ENCODE results near the gene CCL24. TPM values are rescaled to one million over a fixed set of nuclear protein-coding genes. Genes with fewer than 3 reads are reported as not detected.
A peak's percentile ranks its signal among the peaks of the same experiment; 100 is the strongest.
"Not testable (repeated sequence)": the region's sequence is repeated elsewhere in the genome, so short reads cannot be mapped to it uniquely, and the experiment has no call there.

CCL24 gene
- total RNA-seq, 4 donors from 2014 or later: 2.2 to 3.9 (median 2.9) TPM; not detected in 1

DNA sequence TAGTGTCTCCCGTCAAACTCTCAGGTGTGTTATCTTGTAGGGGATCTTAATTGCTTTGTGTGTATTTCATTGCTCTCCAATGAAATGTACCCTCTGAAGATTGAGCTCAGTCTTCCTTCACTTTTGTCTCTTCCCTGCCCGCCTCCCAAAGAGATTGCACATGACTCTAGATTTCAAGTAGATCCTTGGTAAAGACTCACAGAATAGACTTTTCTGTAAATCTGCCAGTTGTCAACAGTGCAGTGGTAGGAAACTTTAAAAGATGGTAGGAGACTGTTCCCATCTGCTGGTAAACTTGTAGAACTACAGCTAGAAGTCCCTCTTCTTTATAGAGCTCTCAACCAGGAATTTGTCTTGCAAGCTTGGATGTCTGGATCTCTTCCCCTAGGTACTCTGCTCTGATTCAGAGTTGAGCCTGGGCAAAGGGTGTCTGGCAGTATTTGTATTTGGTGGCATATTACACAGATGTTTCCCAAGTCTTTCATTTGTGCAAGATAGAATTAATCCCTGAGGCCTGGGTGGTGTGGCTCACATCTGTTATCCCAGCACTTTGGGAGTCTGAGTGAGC, 51.2 kb downstream of the CCL24 start:
- intact Hi-C loops (cut with DNase I): no loop called here
- WGBS, 2 donors: 23 to 25% methylated on average over 2 of the region's 2 CpGs
- no peak for DNase-seq
- Histone ChIP-seq H3K4me3 (no peak overlapping the region), H3K36me3 (no peaks in the 10 kb centered on the region), H3K27ac (no peak overlapping the region), H3K27me3 (no peaks in the 10 kb centered on the region), H3K4me1 (peaks cover 0 to 5% (median 0%) of the 10 kb centered on the region in 3 donors), H3K9me3 (no peaks in the 10 kb centered on the region)
- TF ChIP-seq, protein P1, sequence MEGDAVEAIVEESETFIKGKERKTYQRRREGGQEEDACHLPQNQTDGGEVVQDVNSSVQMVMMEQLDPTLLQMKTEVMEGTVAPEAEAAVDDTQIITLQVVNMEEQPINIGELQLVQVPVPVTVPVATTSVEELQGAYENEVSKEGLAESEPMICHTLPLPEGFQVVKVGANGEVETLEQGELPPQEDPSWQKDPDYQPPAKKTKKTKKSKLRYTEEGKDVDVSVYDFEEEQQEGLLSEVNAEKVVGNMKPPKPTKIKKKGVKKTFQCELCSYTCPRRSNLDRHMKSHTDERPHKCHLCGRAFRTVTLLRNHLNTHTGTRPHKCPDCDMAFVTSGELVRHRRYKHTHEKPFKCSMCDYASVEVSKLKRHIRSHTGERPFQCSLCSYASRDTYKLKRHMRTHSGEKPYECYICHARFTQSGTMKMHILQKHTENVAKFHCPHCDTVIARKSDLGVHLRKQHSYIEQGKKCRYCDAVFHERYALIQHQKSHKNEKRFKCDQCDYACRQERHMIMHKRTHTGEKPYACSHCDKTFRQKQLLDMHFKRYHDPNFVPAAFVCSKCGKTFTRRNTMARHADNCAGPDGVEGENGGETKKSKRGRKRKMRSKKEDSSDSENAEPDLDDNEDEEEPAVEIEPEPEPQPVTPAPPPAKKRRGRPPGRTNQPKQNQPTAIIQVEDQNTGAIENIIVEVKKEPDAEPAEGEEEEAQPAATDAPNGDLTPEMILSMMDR (IDR thresholded peaks at IDR 0.05): peak; percentile 55 to 80 (median 72)
- no peak for TF ChIP-seq POLR2A (IDR thresholded peaks at IDR 0.05)

DNA sequence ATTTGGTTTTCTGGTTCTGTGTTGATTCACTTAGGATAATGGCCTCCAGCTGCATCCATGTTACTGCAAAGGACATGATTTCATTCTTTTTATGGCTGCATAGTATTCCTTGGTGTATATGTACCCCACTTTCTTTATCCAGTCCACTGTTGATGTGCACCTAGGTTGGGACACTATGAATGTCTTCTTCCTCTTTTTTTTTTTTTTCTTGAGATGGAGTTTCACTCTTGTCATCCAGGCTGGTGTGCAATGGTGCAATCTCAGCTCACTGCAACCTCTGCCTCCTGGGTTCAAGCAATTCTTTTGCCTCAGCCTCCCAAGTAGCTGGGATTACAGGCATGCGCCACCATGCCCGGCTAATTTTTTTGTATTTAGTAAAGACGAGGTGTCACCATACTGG, 51.8 kb downstream of the CCL24 start:
- H3K27ac ChIP-seq; H3K36me3 ChIP-seq; H3K4me3 ChIP-seq; intact Hi-C loops (cut with DNase I); H3K9me3 ChIP-seq; DNase-seq; H3K4me1 ChIP-seq; H3K27me3 ChIP-seq: not testable (repeated sequence)
- 47 to 65% methylated on average over 3 of the region's 3 CpGs for WGBS, 2 donors

Other genes starting within 250 kb of the CCL24 start
- 1 to 10 TPM; 3.2 to 9.5 (median 6.4) TPM for gene HIP1, start 74.9 kb downstream of the CCL24 start, total RNA-seq
- gene CCL26, start 41.6 kb downstream of the CCL24 start, total RNA-seq: not detected
- 10 to 100 TPM; 27.0 to 38.2 (median 33.5) TPM for gene RHBDD2, start 65.2 kb upstream of the CCL24 start, total RNA-seq
- 100 to 1,000 TPM in 1 of 4 donors, 10 to 100 TPM in 3; 71.0 to 116 (median 81.6) TPM for gene POR, start 101.3 kb upstream of the CCL24 start, total RNA-seq
- gene TMEM120A, start 180.8 kb upstream of the CCL24 start, total RNA-seq: 10 to 100 TPM; 14.4 to 53.9 (median 20.1) TPM
- gene STYXL1, start 234.2 kb upstream of the CCL24 start, total RNA-seq: 10 to 100 TPM; 19.3 to 45.7 (median 32.2) TPM
- 100 to 1,000 TPM in 3 of 4 donors, 10 to 100 TPM in 1; 92.5 to 160 (median 131) TPM for gene MDH2, start 234.3 kb upstream of the CCL24 start, total RNA-seq